Suppressor macrophage treated with lipopolysaccharide for 1 hour (primary cell): Measurements from ENCODE around the gene DYNC1I1.

ENCODE experiments used
- DNase-seq, 3 donors: peaks; one replicate each; pipeline ENCODE4 v3.0.0-alpha.2; 2020 to 2022

Gene DYNC1I1

DNA sequence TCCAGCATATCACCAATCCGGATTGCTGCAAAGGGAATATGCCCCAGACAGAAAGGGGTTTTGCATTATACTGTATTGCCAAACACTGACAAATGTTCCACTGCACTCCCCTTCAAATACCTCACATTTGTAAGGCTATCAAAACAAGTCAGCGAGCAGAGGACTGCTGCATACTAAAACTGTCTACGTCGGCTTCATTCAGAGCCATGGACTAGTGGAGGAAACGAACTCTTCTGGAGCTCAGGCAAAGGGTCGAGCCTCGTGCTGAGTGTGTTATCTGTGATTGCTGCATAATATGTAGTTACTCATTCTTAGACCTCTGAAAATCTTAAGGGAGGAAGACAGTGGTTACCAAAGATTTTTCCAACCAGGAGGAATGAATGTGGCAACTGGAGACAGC is 200.2 kb downstream of the DYNC1I1 start:
- no peak for DNase-seq

DNA sequence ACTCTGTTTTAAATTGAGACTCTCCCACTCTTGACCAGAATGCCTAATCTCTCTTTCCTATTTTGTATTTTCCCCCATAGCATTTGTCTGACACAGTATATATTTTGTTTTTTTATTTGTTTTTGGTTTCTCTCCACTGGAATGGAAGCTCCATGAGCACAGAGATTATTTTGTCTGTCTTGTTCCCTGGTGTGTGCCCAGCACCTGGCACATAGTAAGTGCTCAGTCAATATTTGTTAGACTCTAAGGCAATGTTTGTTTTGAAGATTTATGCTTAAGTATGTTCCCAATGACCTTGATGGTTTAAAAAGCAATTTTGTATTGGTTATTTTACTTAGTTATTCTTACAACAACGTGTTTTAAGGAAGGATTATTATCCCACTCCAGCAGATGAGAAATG is 201.8 kb downstream of the DYNC1I1 start:
- DNase-seq: no peak

DNA sequence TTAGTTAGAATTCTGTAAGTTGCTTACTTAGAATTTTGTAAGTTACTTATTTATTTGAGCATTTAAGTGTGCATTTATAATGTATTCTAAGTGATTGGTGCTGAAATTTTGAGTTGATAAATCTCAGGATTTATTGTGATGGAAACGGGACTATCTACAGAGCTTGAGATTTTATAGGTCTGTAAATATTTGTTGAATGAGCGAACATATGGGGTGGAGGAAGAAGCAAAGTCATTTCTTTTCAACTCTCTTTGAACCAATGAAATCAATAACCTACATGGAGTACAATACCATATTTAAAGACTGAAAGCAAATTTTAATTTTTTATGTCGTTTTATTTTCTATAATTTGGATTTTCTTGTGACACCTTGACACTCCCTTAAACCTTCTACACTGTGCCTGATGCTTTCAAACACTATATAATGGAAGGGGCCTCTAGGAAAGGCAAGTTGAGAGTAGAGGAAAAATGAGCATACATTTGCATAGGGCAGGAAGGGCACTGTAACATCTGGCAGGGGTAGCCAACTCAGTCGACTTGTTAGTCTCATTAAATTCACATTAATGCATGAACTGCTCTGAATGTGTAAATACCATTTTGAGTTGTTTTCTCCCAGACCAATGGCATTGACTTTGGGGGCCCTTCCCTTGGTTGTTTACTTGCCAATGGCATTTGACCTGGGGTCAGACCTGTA is 204.2 kb downstream of the DYNC1I1 start:
- no peak for DNase-seq

DNA sequence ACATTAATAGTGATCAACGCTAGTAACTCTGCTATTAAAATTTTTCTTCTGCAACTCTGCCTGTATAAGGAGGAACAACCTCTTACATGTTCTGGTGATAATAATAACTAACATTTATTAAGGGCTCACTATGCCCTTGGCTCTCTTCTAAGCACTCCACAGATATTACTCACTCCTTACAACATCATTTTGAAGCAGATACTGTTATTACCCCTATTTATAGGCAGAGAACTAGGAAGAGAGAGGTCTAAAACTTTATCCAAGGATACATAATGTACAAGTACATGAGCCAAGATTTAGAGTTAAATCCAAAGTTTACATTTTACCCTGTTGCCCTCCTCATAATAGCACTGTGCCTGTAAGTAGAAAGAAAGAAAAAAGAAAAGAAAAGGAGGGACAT is 205.6 kb downstream of the DYNC1I1 start:
- DNase-seq: no peak

DNA sequence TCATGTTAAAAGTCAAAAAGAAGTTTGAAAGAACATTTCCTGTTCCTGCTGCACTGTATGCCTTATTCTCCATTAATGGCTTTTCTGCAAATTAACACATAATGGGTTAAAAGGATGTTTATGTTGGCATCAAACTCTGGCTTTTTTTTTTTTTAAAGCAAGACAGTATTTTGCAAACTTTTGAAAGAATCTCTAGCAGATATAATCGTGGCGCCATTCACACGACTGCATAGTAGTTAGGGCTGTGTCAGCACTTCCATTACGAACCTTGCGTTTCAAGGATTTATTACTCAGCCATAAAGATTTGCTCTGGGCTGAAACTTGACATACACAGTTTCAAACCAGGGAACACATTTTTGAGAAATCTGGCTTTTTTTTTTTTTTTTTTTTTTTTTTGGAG is 207.8 kb downstream of the DYNC1I1 start:
- no peak for DNase-seq

DNA sequence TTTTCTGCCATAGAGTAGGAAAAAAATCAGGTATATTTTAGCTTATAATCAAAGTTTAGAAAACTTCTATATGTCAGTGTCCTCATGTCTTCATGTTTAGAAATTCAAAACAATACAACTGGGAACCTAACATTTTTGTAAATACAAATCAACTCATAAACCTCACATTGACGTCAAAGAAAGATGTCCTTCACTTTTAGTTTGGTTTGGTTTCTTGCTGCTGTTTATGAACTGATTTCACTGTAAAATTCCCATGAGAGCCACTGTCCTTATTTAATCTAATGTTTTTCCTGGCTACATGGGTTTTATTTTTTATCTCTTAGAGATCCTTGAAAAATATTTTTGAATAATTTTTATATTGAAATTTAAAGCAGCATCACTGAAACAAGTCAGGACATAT is 208.4 kb downstream of the DYNC1I1 start:
- no peak for DNase-seq

DNA sequence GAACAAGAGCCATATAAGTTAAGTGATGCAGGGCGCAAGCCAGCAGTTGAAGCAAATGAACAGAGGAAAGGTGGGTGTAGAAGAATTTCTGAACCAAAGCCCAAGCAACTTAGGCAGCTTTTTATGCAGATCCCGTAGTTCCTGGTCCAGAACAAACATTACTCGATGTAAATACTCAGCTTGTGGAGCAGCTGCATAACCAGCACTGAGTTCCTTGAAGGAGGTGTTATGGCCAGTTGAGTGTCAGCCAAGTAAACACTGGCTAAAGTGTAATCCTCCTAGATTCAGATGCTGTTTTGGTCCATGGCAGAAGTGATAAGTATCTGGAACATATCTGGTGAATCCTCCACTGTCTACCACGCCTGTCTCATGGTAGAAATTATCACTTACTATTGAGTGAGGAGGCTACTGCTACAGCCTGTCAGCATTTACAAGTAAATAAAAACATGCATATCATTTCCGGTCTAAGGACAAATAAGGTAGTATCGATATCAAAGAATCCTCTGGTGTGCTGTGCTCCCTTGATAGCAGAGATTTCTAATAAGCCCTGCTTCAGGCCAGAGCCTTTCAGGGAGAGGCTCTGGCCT is 213.9 kb downstream of the DYNC1I1 start:
- DNase-seq: no peak

DNA sequence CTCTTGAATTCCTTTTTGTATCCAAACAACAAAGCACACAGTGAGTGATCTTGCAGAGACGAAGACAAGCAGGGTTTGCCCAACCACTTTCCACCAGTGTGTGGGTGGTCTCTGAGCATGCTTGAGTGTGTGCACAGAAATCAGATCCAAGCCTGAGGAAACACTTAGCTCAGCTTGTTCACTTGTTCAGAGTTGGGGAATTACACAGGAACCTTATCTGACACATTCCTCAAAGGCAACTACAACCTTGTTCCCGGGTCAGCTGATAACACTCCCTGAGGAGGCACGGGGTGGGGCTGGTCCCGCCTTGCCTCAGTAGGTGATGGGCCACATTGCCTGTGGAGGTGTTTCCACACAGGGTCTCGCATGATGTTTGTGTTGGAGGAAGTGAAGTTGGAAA is 216.9 kb downstream of the DYNC1I1 start:
- DNase-seq: no peak

DNA sequence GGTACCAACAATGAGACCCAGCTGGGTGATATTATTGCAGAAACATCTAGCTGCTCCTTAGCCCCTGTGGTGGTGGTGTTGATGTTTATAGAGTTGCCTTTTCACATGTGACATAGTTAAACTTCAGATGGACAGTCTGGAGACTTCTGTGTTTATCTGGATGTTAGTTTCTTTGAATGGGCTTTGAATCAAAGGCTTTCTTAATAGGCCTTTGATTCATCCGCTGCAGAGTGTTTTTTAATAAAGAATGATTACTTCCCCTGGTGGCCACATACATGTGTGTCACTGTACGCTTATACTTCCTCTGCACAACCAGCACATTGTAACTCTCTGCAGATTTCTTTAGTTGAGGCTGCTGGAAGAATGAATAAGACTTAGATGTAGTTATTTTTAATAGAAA is 221.0 kb downstream of the DYNC1I1 start:
- no peak for DNase-seq

DNA sequence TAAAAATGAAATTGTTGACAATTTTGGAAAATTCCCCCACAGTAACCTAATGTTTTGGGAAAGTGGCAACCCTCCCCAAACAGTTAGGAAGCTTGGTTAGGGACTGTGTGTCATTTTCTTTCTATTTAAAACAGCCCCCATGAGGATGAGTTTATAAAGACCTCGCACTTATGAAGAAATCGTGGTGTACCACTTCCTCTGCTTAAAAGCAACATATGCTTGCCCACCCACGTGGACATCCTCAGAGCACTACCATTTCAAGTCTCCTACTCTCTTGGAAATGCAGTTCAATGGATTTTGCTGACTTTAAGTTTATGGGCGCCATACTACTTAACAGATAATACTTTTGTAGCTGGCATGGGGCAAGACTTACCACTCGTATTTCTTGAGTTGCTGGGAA is 223.8 kb downstream of the DYNC1I1 start:
- DNase-seq: no peak

DNA sequence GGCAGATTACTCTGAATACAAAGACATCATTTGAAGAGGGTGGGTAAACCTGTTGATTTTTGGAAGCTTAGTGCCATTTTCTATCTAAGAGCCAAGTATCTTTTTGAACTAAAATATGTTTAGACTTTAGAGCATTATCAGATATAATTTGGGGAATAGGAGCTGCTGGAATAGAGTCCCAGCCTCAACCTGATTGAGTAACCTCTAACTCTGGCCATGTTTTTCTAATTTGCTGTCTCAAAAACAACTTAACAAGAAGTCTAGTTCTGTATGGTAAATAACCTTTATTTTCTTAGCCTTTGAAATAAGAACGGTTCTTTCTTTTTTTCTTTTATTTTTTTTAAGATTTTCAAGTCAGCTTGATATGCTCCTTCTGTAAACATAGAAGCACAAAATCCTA is 224.5 kb downstream of the DYNC1I1 start:
- DNase-seq: no peak

DNA sequence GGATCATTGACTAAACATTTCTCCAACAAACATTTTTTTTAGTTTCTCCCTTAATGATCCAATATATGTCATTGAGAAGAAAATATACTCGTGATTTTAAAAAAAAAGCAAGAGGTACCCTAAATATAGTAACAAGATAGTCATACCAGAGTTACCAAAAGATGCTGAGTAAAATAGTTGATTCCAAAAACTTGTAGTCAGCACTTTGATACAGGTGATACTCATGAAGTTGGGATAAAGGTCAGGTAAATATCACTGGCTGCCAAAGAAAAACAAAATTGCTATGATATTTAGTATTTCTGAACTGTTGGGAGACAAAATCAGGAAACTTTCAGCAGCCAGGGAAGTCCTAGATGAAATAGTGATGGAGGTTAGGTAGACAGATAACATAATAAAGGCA is 225.3 kb downstream of the DYNC1I1 start:
- DNase-seq: no peak

DNA sequence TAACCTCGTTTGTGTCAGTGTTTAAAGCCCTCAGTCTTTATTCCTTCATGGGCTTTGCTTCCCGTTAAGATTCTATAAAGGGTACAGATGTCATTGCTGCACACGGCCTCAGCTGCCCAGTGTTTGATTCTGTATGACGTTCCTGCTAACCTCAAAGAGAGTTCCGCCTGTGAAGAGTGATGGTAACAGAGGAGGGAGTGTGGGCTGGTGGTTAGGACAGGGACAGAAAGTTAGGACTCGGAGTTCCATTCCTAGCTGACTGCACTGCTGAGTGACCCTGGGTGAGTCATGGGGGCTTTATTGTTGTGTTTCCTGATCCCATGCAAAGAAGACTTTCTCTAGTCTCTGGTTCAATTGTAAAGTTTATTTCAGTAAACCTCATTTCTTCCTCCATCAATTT is 227.1 kb downstream of the DYNC1I1 start:
- DNase-seq: no peak

DNA sequence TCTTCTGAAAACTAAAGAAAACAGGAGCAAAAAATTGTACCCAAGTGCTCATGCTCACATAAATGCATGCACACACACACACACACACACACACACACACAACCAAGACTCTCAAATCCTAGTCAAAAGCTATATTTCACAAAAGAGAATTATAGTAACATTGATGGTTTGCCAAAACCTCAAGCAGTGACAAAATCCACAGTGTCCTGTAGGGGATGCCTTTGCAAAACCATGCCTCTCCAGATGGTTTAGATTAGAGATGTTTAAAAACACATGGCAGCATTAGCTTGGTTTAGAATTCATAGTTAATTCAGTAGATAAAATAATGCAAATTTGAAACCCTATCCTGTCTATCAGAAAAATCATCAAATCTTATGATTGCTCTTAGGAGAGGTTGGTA is 232.2 kb downstream of the DYNC1I1 start:
- no peak for DNase-seq

DNA sequence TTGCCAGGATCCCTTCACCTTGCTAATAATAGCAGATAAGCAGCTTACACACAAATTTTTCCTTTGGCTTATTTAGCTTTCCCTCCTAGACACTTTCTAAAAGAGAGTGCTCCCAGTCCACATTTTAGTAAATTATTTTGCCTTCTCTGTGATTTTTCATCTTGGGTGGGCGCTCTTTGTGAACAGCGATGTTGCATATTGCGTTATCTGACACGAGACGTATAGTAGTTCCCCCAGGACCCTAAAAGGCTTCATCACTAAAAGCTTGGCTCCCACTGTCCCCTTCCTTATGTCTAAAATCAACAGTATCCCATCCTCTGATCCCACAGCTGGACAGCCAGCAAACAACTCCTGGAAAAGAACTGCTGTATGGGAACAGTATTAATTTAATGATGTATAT is 232.9 kb downstream of the DYNC1I1 start:
- no peak for DNase-seq

DNA sequence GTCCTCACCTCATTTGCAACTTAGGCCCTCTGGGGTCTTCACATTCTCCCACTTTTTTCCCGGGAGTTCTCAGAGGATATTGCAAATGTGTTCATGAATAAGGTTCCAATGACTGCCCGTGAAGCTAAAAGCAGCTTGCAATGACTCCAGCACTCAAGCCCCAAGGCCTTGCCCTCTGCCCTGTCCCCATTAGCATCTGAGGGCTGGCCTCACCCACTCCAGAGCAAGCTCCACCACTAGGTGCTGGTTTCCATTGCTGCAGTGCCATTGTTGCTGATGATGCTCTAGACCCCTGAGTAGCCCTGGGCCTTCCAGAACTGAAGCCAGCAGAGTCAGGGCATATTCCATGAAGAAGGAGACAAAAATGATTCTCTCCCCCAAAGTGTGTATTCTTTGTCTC is 236.8 kb downstream of the DYNC1I1 start:
- no peak for DNase-seq

DNA sequence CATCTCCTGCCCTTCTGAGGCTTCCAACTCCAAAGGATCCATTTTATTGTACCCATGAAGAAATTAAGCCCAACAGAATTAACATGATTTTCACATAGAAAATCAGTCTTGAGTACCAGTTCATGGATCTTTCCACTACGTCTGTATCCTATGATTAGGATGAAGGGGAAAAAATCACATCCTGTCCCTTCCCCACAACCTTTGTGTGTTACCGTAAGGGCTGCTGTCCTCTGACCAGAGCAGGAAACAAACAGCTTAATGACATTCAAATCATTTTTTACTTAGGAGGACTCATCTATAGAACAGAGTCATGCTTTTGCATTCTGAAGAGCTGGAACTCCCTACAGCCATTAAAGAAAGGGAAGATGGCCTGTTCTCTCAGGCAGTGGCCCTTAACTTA is 241.5 kb downstream of the DYNC1I1 start:
- no peak for DNase-seq

DNA sequence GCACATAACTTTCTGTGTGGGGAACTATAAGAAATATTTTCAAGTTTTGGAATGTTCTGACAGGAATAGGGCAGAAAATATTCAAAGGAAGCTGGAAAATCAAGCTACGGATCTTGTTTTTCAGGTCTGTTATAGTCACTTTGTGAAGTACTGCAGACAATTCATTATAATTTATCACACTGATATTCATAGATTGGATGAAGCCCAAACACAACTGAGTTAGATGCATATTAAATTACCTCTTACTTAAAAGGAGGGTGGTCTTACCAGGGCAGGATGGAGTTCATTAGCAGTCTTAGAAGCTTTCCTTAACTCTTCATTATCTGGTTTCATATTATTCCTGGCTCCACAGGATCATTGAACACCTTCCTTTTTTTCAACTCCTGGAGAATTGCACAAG is 242.3 kb downstream of the DYNC1I1 start:
- no peak for DNase-seq

DNA sequence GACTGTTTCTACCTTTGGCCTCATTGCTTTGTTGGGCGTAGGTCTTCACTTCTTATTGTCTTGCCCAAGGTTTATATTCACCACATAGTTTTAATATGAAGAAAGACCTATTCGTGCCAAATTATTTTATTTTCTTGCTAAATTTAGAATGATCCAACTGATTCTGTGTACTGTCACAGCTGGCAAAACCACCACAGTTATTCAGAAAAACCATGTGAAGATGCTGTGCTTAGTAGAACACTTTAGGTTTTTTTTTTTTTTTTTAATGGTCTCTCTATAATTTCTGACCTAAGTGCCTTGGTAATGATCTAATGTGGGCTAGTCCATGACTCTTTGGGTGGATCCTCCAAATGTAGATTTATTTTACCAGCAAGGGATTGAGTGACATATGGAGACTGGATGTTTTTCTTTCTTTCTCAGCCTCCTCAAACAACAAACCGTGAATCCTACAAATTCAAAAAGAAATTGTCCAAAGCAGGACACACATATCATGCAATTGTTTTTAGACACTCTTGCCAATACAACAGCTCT is 243.8 kb downstream of the DYNC1I1 start:
- no peak for DNase-seq

DNA sequence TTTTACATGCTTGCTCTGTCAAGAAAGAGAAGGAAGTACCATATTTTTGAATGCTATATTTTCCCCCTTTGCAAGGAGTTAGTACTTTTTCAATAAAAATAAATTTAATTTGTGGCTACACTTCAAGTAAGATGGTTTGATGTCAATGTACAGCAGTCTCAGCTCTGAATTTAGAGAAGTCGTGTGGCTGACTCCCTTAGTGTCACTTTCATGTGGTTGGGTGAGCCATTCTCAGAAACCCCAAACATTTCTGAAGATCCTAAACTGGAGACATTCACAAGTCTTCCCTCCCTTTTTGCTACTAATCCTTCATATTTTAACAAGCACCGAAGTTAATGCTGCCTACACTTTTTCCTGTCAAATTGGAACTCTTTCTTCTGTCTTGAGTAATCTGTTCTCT is 244.4 kb downstream of the DYNC1I1 start:
- no peak for DNase-seq

DNA sequence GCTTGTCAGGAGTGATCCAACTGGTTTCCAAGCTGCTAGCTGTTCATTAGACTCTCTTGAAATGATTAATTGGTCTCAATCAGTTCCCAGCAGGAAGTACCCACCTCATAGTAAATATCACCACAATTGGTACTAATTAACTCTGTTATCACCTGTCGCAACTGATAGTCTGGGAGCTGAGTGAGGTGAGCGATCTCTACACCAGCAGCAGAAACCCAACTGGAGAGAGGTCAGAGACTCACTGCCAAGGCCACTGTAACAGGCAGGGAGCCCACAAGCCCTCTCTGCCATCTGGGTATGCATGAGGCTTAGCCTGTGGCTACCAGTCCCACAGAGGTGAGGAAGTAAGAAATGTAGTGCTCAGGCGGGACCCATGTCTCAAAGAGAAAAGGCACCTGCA is 245.5 kb downstream of the DYNC1I1 start:
- DNase-seq: no peak

DNA sequence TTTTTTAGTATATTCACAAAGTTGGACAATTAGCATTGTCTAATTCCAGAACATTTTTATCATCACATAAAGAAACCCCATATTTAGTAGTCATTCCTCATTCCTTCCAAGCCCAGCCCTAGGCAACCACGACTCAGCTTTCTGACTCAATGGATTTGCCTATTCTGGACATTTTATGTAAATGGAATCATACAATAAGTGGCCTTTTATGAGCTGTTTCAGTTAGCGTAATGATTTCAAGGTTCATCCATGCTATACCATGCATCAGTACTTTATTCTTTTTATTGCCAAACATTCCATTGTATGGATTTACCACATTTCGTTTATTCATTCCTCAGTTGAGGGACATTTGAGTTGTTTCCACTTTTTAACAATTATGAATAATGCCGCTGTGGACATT is 249.2 kb downstream of the DYNC1I1 start:
- no peak for DNase-seq

DNA sequence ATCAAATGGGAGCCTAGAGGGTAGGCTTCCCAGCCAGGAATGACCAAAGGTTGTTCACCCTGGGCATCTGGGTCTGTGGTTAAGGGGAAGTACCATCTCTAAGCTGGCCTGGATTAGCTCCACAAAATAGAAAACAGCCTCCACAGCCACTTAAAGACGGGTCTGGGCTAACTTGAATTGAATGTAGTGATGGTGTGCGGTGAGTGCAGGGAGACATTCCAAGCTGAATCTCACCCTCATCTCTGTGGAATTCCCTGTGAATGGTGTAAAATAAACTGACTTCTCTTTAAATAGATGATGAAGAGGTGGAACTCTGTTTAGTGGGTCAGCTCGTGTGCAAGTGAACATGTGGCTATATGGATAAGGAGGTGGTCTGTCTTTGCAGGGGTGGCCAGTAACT is 251.0 kb downstream of the DYNC1I1 start:
- DNase-seq: no peak

DNA sequence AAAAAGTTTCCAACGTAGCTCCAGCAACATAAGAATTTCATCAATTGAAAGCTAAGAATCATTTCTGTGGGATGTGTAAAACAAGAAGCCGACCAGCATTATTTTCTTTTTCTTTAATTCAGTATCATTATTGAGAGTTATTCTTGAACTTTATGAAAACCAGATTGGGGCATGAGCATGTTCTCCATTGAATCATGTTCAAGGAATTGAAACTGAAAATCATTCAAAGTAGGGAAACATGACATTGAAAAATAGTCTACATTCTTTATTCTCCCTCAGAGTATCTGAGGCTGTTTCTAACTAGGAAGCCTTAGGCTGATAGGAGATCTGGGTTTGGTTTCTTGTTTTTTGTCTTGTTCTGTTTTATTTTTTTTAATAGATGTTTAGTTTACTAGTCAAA is 253.7 kb downstream of the DYNC1I1 start:
- no peak for DNase-seq

DNA sequence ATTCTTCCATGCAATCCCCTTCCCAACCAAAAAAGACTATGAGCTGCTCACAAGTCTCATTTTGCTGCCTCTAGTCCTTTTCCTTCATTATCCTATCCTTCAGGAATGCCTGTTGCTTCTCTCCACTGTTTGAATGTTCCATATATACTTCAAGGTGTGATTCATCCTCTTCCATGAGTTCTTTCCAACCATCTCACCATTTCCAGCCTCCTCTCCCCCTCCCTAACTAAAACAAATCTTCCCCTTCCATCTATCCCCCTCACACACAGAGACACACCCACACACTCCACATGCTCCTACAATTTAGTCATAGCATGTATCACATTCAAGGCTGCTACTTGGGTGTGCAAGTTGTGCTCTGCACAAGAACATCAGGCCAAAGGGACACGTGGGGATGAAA is 254.3 kb downstream of the DYNC1I1 start:
- no peak for DNase-seq
